Neural progenitor cell (in vitro differentiated cells): ENCODE data around the gene TLE4. TPM values are rescaled to one million over a fixed set of nuclear protein-coding genes. Genes with fewer than 3 reads are reported as not detected.

Source experiments
- DNase-seq: peaks from one replicate; pipeline ENCODE4 v3.0.0-alpha.2; 2016; ENCODE audit warnings: low spot score
- H2AFZ ChIP-seq: fragments of 200-600 bp; sonication (generic); replicated peaks from 2 replicates; pipeline ENCODE4 v1.6.1; 2016; ENCODE audit warnings: antibody characterized with exemption
- H3F3A ChIP-seq: fragments of 200-600 bp; sonication (generic); 2 replicates; pipeline ENCODE4 v1.6.1; 2016; ENCODE audit warnings: antibody characterized with exemption, low read depth
- H3K27ac ChIP-seq: fragments of 200-600 bp; sonication (generic); 2 replicates; pipeline ENCODE4 v1.5.1; 2016; ENCODE audit warnings: mild to moderate bottlenecking
- H3K27me3 ChIP-seq: fragments of 200-600 bp; sonication (generic); 2 replicates; pipeline ENCODE4 v1.6.1; 2016; ENCODE audit warnings: mild to moderate bottlenecking, moderate library complexity
- H3K36me3 ChIP-seq: fragments of 200-600 bp; sonication (generic); 2 replicates; pipeline ENCODE4 v1.5.1; 2016
- H3K4me1 ChIP-seq: fragments of 200-600 bp; sonication (generic); 2 replicates; pipeline ENCODE4 v1.6.1; 2016; ENCODE audit warnings: mixed run types
- H3K4me2 ChIP-seq: fragments of 200-600 bp; sonication (generic); 2 replicates; pipeline ENCODE4 v1.6.1; 2016
- H3K4me3 ChIP-seq: fragments of 200-600 bp; sonication (generic); 2 replicates; pipeline ENCODE4 v1.5.1; 2016
- H3K79me2 ChIP-seq: fragments of 200-600 bp; sonication (generic); 2 replicates; pipeline ENCODE4 v1.6.1; 2016; ENCODE audit warnings: low read depth
- H3K9ac ChIP-seq: fragments of 200-600 bp; sonication (generic); 2 replicates; pipeline ENCODE4 v1.6.1; 2016
- H3K9me3 ChIP-seq: fragments of 200-600 bp; sonication (generic); 2 replicates; pipeline ENCODE4 v1.5.1; 2016; ENCODE audit warnings: low read depth
- H4K20me1 ChIP-seq: fragments of 200-600 bp; sonication (generic); 2 replicates; pipeline ENCODE4 v1.6.1; 2016; ENCODE audit warnings: low read depth
- H3K27ac Mint-ChIP-seq: 3 replicates; pipeline ENCODE4 v1.8.0; 2021; ENCODE audit warnings: mixed read lengths
- H3K27me3 Mint-ChIP-seq: 2 replicates; pipeline ENCODE4 v1.8.0; 2022; ENCODE audit warnings: low read depth, mild to moderate bottlenecking, inconsistent platforms, moderate library complexity, mixed read lengths; ENCODE audit not compliant: insufficient read depth
- H3K36me3 Mint-ChIP-seq: 3 replicates; pipeline ENCODE4 v1.8.0; 2021; ENCODE audit warnings: mixed read lengths
- H3K4me1 Mint-ChIP-seq: 3 replicates; pipeline ENCODE4 v1.8.0; 2021; ENCODE audit warnings: mixed read lengths
- H3K4me3 Mint-ChIP-seq: 3 replicates; pipeline ENCODE4 v1.8.0; 2021; ENCODE audit warnings: mild to moderate bottlenecking, moderate library complexity, mixed read lengths
- H3K9me3 Mint-ChIP-seq: 3 replicates; pipeline ENCODE4 v1.8.0; 2020; ENCODE audit warnings: mixed read lengths
- CTCF ChIP-seq: fragments of 200-600 bp; sonication (generic); IDR thresholded peaks from 2 replicates; pipeline ENCODE4 v1.5.1; 2017; ENCODE audit warnings: antibody characterized with exemption, mild to moderate bottlenecking
- EZH2 ChIP-seq: fragments of 200-600 bp; sonication (generic); IDR thresholded peaks from 2 replicates; pipeline ENCODE4 v1.6.1; 2017; ENCODE audit warnings: antibody characterized with exemption, mild to moderate bottlenecking, moderate library complexity
- EZH2phosphoT487 ChIP-seq: fragments of 200-600 bp; sonication (generic); IDR thresholded peaks from 2 replicates; pipeline ENCODE4 v1.6.1; 2017; ENCODE audit warnings: antibody characterized with exemption
- total RNA-seq: library from RNA; depleted of rRNA; stranded (reverse); fragments of >200 nt; gene quantifications from 2 replicates; pipeline ENCODE4 v1.2.3, GENCODE V29; 2015; ENCODE audit warnings: low replicate concordance

Gene TLE4
- 236 and 265 TPM in 2 replicates for total RNA-seq

DNA sequence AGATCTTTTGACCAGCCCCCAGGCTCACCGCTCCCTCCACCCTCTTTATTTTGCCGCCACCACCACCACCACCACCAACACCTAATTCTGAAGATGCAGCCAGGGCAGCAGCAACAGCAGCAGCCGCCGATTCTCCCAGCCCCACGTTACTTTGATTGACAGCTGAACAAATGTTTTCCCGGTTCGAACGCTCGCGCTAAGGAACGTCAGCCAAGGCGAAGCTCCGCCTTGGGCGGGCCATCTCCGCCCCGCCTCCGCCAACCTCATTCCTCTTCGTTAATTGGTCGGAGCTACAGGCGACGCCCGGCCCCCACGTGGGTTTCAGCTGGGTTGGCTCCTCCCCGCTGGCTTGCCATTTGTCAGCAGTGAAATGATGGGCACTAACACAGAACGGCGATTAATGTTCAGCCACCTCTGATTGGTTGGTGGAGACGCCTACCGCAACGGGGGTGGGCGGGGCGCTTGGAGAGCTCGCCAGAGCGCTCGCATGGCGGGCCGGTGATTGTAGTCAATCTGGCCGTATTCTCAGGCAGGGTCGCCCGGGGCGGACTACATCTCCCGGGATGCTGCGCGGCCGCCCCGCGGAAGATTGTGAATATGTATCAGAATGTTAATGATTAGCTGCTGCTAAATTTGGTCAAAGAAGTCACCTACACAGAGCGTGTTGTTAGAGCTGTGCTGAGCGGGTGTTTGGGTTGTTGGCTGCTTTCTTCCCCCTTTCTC, at the start of gene TLE4:
Gene TLE4, plus strand, starts transcription at position 657 of the 723 bp plus-strand sequence. CDS start 826 bp downstream, outside the sequence.
- H3K4me1 ChIP-seq, result peaks cover 14% of the 10 kb centered on the region
- Mint-ChIP-seq H3K36me3 (peaks cover 20% of the 10 kb centered on the region), H3K27ac (no peak within 1 kb of the TSS), H3K27me3 (peaks cover 14% of the 10 kb centered on the region), H3K9me3 (peaks cover 12% of the 10 kb centered on the region), H3K4me3 (peak within 1 kb of the TSS; percentile 95), H3K4me1 (peaks cover 19% of the 10 kb centered on the region)
- H4K20me1 ChIP-seq, result peaks cover 42% of the 10 kb centered on the region
- TF ChIP-seq CTCF, result no peak
- no peak for TF ChIP-seq EZH2phosphoT487
- TF ChIP-seq EZH2, result no peak
- peak within 1 kb of the TSS; percentile 96 for H3K4me3 ChIP-seq
- H3F3A ChIP-seq, result peaks cover 21% of the 10 kb centered on the region
- peaks cover 7% of the 10 kb centered on the region for H3K36me3 ChIP-seq
- H3K4me2 ChIP-seq, result peak within 1 kb of the TSS; percentile 93
- DNase-seq, result peak; percentile 100
- peak within 1 kb of the TSS; percentile 74 for H2AFZ ChIP-seq
- peaks cover 48% of the 10 kb centered on the region for H3K79me2 ChIP-seq
- no peaks in the 10 kb centered on the region for H3K9me3 ChIP-seq
- peak within 1 kb of the TSS; percentile 97 for H3K27ac ChIP-seq
- H3K27me3 ChIP-seq, result peaks cover 6% of the 10 kb centered on the region
- peak within 1 kb of the TSS; percentile 85 for H3K9ac ChIP-seq

DNA sequence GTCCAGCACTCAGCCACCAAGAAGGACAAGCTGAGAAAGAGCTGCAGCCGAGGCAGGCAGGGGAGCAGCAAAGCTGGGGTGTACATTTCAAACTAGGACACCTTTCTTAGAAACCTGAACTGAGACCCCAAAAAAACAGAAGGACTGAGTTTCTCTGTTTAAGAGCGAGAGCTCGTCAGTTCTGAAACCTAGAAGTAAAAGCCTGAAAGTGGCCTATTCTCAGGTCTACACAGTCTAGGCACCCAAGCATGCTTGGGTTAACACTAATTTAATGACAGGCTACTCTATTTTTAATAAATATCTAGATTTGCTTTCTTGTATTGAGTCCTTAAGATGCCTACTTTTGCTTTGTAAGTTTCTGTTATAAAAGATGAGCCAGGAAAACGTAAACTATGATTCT, 49.0 kb upstream of the TLE4 start:
- Histone ChIP-seq H4K20me1 (no peaks in the 10 kb centered on the region), H3K4me1 (no peaks in the 10 kb centered on the region), H3K79me2 (no peaks in the 10 kb centered on the region), H3K27ac (no peak overlapping the region), H3K36me3 (no peaks in the 10 kb centered on the region), H3F3A (no peaks in the 10 kb centered on the region), H3K27me3 (no peaks in the 10 kb centered on the region), H3K9ac (no peak overlapping the region), H3K4me3 (no peak overlapping the region), H3K4me2 (no peak overlapping the region), H3K9me3 (no peaks in the 10 kb centered on the region), H2AFZ (no peak overlapping the region)
- Mint-ChIP-seq H3K36me3 (no peaks in the 10 kb centered on the region), H3K4me1 (no peaks in the 10 kb centered on the region), H3K27ac (no peak overlapping the region), H3K4me3 (no peak overlapping the region), H3K9me3 (no peaks in the 10 kb centered on the region), H3K27me3 (no peaks in the 10 kb centered on the region)
- TF ChIP-seq CTCF (no peak), EZH2 (no peak), EZH2phosphoT487 (no peak)
- DNase-seq, result no peak

DNA sequence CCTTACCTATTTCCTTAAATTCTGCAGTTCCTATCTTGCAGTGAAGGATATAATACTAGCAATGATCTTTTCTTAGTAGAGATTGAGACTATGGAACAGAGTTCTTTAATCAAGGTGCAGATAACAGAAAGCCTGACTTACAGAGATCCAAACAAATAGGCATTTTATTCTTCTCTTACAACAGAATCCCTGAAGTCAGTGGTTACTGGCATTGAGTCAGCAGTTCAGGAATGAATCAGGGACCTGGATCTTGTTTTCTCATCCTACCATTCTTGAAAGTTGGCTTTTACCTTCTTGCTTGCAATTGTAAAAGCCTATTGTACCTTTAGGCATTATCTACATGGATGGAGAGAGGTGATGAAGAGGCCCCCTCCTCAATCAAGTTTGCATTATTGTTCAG, 47.5 kb upstream of the TLE4 start:
- no peaks in the 10 kb centered on the region for H3K4me1 ChIP-seq
- no peaks in the 10 kb centered on the region for H3K36me3 ChIP-seq
- no peak overlapping the region for H2AFZ ChIP-seq
- H3F3A ChIP-seq, result no peaks in the 10 kb centered on the region
- Mint-ChIP-seq H3K4me1 (no peaks in the 10 kb centered on the region), H3K27ac (no peak overlapping the region), H3K36me3 (no peaks in the 10 kb centered on the region), H3K9me3 (no peaks in the 10 kb centered on the region), H3K4me3 (no peak overlapping the region), H3K27me3 (peaks cover 3% of the 10 kb centered on the region)
- H3K27me3 ChIP-seq, result no peaks in the 10 kb centered on the region
- no peak overlapping the region for H3K4me2 ChIP-seq
- no peak overlapping the region for H3K27ac ChIP-seq
- H4K20me1 ChIP-seq, result no peaks in the 10 kb centered on the region
- no peak overlapping the region for H3K4me3 ChIP-seq
- H3K9me3 ChIP-seq, result no peaks in the 10 kb centered on the region
- no peak for TF ChIP-seq CTCF
- no peak for TF ChIP-seq EZH2
- no peak for TF ChIP-seq EZH2phosphoT487
- H3K79me2 ChIP-seq, result no peaks in the 10 kb centered on the region
- no peak overlapping the region for H3K9ac ChIP-seq
- no peak for DNase-seq
